ENCODE results near the gene P2RY4.
"Not testable (repeated sequence)": the region's sequence is repeated elsewhere in the genome, so short reads cannot be mapped to it uniquely, and the experiment has no call there.

The P2RY4 gene

DNA sequence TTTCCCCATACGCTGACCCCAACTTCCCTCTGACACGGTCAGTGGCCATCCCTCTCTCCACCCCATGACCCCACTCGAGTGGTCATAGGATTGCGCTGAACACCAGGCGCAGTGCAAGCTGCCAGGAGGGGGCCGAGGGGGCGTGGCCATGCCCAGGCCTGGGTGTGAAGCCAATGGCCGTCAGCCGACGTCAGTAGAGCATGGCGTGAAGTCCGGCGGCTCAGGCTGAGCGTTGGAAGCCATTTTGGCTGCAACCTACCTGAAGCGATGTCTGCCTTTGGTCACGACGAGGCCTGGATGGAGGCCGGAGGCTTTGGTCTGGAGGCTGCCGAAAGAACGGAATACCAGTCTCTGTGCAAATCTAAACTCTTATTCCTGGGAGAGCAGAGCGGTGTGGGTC is 21.9 kb upstream of the P2RY4 start, which contains the start of gene RAB41:
TSS of gene RAB41 (plus strand) at position 222 of the 400 bp plus-strand sequence. CDS start at position 268, 46 bp downstream.
- TF ChIP-seq, protein P1, sequence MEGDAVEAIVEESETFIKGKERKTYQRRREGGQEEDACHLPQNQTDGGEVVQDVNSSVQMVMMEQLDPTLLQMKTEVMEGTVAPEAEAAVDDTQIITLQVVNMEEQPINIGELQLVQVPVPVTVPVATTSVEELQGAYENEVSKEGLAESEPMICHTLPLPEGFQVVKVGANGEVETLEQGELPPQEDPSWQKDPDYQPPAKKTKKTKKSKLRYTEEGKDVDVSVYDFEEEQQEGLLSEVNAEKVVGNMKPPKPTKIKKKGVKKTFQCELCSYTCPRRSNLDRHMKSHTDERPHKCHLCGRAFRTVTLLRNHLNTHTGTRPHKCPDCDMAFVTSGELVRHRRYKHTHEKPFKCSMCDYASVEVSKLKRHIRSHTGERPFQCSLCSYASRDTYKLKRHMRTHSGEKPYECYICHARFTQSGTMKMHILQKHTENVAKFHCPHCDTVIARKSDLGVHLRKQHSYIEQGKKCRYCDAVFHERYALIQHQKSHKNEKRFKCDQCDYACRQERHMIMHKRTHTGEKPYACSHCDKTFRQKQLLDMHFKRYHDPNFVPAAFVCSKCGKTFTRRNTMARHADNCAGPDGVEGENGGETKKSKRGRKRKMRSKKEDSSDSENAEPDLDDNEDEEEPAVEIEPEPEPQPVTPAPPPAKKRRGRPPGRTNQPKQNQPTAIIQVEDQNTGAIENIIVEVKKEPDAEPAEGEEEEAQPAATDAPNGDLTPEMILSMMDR (IDR thresholded peaks at IDR 0.05; ENCODE audit: low read depth, low read length) = no peak
- no peak for DNase-seq (ENCODE audit: low read depth, low spot score)
- in situ Hi-C loops (cut with HindIII; ENCODE audit: low sequenced_read_pairs) = no loop called here
- no peak within 1 kb of the TSS for H3K4me3 ChIP-seq (ENCODE audit: low read depth, low read length)

- H3K4me3 ChIP-seq (ENCODE audit: low read depth, low read length) = no peak overlapping the region
- DNase-seq (ENCODE audit: low read depth, low spot score) = no peak
- in situ Hi-C loops (cut with HindIII; ENCODE audit: low sequenced_read_pairs) = no loop called here
- TF ChIP-seq, protein P1 (IDR thresholded peaks at IDR 0.05; ENCODE audit: low read depth, low read length) = no peak
Measured at GRCh38 chrX:70280573-70280972, 20.6 kb upstream of the P2RY4 start.

DNA sequence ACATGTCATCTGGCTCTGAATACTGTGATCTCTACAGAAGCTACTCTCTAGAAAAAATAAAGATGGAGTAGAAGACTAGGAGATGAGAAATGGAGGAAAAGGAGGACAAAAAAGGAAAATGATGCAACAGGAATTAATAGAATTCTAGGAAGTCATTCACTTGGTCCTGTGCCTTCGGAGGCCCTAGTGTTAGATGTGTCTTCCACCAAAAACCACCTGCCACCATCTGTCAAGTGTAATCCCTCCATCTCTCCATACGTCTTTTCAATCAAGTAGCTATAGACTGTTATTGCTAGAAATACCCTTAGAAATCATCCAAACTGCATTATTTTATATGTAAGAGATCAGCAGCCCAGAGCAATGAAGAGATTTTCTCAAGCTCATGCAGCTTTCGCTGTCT is 19.1 kb upstream of the P2RY4 start:
- no peak overlapping the region for H3K4me3 ChIP-seq (ENCODE audit: low read depth, low read length)
- in situ Hi-C loops (cut with HindIII; ENCODE audit: low sequenced_read_pairs) = no loop called here
- DNase-seq (ENCODE audit: low read depth, low spot score) = no peak
- TF ChIP-seq, protein P1 (IDR thresholded peaks at IDR 0.05; ENCODE audit: low read depth, low read length) = no peak

DNA sequence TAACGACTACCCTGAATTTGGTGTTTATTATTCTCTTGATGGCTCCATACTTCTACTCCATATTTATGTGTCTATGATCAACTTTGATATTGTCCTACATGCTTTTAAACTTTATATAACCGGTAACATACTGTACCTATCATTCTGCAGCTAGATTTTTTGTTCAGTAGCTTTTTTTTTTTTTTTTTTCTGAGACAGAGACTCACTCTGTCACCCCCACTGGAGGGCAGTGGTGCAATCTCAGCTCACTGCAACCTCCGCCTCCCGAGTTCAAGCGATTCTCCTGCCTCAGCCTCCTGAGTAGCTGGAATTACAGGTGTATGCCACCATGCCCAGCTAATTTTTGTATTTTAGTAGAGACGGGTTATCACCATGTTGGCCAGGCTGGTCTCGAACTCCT is 14.0 kb upstream of the P2RY4 start:
- H3K4me3 ChIP-seq (ENCODE audit: low read depth, low read length); in situ Hi-C loops (cut with HindIII; ENCODE audit: low sequenced_read_pairs); DNase-seq (ENCODE audit: low read depth, low spot score): not testable (repeated sequence)

- no peak for DNase-seq (ENCODE audit: low read depth, low spot score)
- H3K4me3 ChIP-seq (ENCODE audit: low read depth, low read length) = no peak within 1 kb of the TSS
- TF ChIP-seq, protein P1 (IDR thresholded peaks at IDR 0.05; ENCODE audit: low read depth, low read length) = no peak
- in situ Hi-C loops (cut with HindIII; ENCODE audit: low sequenced_read_pairs) = no loop called here
Measured at GRCh38 chrX:70268034-70268433, 8.0 kb upstream of the P2RY4 start, which contains the start of gene ARR3. ARR3 (plus strand) TSS chrX:70268334; CDS start chrX:70269386, 1,052 bp downstream.

- no peak overlapping the region for H3K4me3 ChIP-seq (ENCODE audit: low read depth, low read length)
- TF ChIP-seq, protein P1 (IDR thresholded peaks at IDR 0.05; ENCODE audit: low read depth, low read length) = no peak
- in situ Hi-C loops (cut with HindIII; ENCODE audit: low sequenced_read_pairs) = no loop called here
- no peak for DNase-seq (ENCODE audit: low read depth, low spot score)
Measured at GRCh38 chrX:70264784-70265183, 4.8 kb upstream of the P2RY4 start.

DNA sequence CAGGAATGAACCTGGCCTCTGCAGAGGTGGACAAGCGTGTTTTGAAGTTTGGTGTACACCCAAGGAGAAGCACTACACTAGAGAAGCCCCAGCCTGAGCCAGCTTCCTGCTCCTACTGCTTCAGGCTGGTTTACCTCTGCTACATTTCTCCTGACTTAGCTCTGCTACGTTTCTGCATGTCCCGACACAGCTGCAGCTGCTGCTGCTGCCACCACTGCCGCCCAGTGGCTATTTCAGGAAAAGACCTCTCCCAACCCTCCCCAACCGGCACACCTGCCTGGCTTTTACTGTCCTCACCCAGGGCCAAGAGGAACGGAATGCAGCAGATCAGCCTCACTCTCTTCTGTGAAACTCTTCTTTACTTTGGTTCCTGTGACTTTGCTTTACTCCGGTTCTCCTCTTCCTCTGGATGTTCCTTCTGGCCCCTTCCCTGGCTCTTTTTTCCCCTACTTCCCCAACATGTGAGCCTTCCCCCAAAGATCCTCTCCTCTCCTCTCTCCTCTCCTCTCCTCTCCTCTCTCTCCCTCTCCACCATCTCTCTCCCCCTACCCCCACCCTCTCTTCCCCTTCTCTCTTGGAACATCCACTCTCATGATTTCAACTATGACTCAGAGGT is 3.1 kb upstream of the P2RY4 start:
- DNase-seq (ENCODE audit: low read depth, low spot score) = peak; percentile 40

More for the DNA sequence above, 3.1 kb upstream of the P2RY4 start:
- in situ Hi-C loops (cut with HindIII; ENCODE audit: low sequenced_read_pairs) = no loop called here
- H3K4me3 ChIP-seq (ENCODE audit: low read depth, low read length) = no peak overlapping the region
- TF ChIP-seq, protein P1 (IDR thresholded peaks at IDR 0.05; ENCODE audit: low read depth, low read length) = peak; percentile 70

Data from astrocyte of the spinal cord (primary cell).